VCaP (cell line): Measurements from ENCODE around the gene SLC9A1.
A peak's percentile ranks its signal among the peaks of the same experiment; 100 is the strongest.

Source experiments
- H3K27ac ChIP-seq: fragments of 450-650 bp; 2 replicates; pipeline ENCODE4 v1.5.1; 2017
- TF ChIP-seq, protein P1 (sequence below): fragments of 450-650 bp; conservative IDR thresholded peaks from 2 replicates; pipeline ENCODE4 v1.5.1; 2017; ENCODE audit warnings: mild to moderate bottlenecking, moderate library complexity

Gene SLC9A1

DNA sequence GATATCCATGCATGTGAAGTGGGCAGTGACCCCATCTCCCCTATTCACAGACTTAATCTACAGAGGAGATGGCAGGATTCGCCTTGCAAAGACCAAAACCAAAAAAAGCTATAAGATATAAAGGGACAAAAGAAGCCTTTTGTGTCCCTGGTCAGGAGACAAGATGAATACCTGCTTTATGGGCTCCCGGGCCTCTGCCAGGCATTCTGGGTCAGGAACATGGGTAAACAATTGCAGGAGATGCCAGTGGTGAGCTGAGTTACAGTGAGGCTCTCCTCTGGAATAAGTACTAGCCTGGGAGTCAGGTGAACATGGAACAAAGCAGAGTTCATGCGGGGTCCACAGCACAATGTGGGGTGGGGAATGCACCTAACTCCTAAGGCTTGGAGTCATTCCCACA, 4.7 kb downstream of the SLC9A1 start:
- H3K27ac ChIP-seq, result peak overlapping the region; percentile 68
- TF ChIP-seq, protein P1, sequence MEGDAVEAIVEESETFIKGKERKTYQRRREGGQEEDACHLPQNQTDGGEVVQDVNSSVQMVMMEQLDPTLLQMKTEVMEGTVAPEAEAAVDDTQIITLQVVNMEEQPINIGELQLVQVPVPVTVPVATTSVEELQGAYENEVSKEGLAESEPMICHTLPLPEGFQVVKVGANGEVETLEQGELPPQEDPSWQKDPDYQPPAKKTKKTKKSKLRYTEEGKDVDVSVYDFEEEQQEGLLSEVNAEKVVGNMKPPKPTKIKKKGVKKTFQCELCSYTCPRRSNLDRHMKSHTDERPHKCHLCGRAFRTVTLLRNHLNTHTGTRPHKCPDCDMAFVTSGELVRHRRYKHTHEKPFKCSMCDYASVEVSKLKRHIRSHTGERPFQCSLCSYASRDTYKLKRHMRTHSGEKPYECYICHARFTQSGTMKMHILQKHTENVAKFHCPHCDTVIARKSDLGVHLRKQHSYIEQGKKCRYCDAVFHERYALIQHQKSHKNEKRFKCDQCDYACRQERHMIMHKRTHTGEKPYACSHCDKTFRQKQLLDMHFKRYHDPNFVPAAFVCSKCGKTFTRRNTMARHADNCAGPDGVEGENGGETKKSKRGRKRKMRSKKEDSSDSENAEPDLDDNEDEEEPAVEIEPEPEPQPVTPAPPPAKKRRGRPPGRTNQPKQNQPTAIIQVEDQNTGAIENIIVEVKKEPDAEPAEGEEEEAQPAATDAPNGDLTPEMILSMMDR, result no peak

DNA sequence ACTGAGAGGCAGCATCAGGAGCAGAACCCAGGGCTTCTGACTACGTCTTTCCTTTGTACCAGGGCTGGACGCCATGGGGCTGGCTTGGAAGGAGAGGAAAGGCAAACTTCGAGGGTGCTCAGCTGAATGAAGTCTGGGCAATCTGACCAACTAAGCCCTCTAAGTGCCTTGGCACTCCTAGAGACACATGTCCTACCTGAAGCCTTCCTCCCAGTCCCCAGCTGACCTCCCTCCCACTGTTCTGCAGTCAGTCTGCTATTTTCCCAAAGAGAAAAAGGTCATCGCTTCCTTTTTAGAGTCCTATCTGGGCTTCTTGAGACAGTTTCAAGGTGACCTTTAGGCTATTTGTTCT, 5.2 kb downstream of the SLC9A1 start:
- peak overlapping the region; percentile 68 for H3K27ac ChIP-seq
- TF ChIP-seq, protein P1, result no peak

DNA sequence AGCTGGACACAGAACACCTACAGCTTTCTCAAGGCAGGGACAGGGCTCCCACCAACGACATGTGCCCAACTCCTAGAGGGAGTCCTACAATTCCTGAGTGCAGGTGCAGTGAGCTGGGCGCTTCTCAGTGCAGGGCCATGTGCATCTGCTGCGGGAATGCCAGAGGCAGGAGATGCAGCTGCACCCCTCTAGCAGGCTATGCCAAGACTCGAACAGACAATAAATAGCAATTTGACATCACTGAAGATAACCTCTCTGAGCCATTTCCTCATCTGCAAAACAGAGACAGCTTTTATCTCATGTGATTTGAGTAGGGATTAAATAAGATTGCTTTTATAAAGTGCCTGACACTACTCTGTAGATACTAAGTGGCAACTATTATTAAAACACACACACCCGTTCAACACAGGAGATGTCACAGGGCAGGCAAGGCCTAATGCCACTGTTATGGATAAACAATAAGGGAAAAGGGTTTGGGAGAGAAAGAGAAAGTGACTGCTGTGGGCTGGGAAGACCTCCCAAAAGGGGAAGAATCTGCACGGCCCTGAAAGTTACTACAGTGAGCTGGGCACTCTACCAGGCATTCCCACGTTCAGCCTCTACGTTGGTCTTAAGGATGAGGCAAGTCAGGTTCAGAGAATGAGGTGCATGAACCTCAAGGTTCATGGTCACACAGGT, 5.7 kb downstream of the SLC9A1 start:
- peak overlapping the region; percentile 68 for H3K27ac ChIP-seq
- TF ChIP-seq, protein P1, result no peak

DNA sequence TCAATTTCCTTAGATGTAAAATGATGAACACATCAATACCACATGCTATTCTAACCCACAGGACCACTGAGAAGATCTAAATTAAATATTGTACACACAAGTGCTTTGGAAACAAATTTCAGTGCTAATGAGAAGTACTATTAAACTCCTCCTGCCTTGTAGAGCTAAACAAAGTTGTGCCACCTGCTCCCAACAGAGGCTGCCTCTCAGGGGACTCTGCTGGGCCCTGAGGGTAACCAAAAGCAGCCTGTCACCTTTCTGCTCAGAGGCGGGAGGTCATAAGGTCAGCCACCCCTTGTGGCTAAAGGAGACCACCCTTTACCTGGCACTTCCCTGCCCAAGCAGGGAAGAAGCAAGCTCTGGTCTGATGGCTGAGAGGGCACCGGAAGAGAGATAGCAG, 6.3 kb downstream of the SLC9A1 start:
- TF ChIP-seq, protein P1, result no peak
- peak overlapping the region; percentile 68; the same call in 1 of the 2 replicates for H3K27ac ChIP-seq

DNA sequence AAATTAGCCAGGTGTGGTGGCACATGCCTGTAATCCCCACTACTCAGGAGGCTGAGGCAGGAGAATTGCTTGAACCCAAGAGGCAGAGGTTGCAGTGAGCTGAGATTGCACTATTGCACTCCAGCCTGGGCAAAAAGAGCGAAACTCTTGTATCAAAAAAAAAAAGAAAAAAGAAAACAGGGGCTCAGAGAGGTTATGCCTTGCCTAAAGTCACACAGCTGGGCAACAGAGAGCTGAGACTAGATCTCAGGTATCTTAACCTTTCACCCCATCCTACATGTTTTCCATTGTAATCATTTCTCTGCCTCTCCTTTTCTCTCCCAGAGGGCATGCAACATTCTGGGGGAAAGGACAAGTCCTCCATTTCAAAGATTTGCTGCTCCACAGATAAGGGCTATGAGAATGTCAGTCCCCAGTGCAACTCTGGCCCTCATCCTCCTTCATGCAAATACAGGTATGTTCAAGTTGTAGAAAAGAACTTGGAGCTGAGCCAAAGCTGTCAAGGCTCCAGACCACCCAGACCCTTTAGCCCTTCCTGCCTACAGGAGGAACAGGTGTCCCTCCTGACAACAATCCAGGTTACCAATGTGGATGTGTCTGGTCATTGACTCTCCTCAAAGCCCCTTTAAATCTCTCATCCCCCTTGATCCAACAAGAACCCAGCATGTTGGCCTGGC, 6.9 kb downstream of the SLC9A1 start:
- 0 out of 2 replicates have a peak overlapping the region, but pooled peaks have one; percentile 68 for H3K27ac ChIP-seq
- TF ChIP-seq, protein P1, result no peak

DNA sequence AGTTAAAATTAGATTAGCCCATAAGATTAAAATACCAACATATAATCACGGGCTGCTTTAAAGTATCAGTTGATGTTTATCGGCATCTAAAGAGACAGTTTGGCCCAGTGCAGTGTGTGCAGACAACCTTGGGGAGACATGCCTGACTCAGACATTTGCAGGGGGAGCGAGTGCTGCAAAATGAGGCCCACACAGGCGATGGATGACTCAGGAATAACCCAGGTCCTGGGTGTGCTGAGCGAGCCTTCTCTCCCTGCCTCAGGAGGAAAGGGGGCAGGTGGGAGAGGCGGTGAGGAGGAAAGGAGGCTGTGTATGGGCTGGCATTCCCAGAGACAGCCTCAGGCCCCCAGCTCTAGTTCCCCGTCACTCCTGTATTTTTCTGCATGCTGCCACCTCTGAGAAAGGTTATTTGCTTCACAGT, 9.0 kb downstream of the SLC9A1 start:
- peak overlapping the region; percentile 86 for H3K27ac ChIP-seq
- TF ChIP-seq, protein P1, result no peak

DNA sequence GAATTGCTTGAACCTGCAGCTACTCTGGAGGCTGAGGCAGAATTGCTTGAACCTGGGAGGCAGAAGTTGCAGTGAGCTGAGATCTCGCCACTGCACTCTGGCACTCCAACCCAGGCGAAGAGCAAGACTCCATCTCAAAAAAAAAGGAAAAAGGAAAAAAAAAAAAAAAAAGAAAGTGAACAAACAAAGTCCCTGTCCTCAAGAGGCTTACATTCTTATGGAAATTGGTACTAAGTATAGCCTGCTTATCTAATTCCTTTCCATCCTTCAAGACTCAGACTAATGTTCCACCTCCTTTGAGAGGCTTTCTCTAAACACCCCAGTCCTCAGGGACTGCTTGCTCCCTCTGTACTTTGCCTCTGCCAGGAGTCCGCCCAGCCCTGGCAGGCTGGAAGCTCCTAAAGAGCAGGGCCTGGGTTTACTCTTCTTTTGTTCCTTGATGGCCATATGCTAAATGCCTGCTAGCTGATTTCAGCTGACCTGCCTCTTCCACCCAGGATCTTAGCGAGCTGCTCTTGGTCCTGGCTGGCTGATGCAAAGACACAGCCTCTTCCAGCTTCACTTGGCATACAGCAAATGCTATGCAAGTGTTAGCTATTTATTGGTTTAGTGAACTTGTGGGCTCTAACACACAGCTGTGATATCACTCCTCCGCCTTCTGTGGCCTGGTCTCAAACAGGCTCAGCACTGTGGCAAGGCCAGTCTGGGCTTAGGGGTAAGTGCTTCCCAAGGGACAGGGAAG, 9.8 kb downstream of the SLC9A1 start:
- H3K27ac ChIP-seq, result peak overlapping the region; percentile 86
- TF ChIP-seq, protein P1, result no peak
